A673 (cell line): Measurements from ENCODE around the gene PADI6. TPM values are rescaled to one million over a fixed set of nuclear protein-coding genes. Genes with fewer than 3 reads are reported as not detected.

ENCODE experiments used
- BruUV-seq: library from RNA; stranded (reverse); fragments of 400-500 nt; replicated peaks from 2 replicates; lab custom pipeline; 2021; lab: Mats Ljungman, UMichigan
- CTCF ChIA-PET: fragments of 300-600 bp; sonication (Branson Sonifier 250); formaldehyde crosslinking; loops from one replicate; lab custom pipeline; 2022; ENCODE audit warnings: antibody characterized with exemption; lab: Charles Lee
- POLR2A ChIA-PET: fragments of 300-600 bp; sonication (Branson Sonifier 250); formaldehyde crosslinking; loops from one replicate; lab custom pipeline; 2022; ENCODE audit warnings: antibody characterized with exemption; ENCODE audit not compliant: low non-redundant PET; lab: Charles Lee
- DNase-seq: peaks from one replicate; pipeline ENCODE4 v3.0.0-alpha.2; 2015; ENCODE audit warnings: low spot score
- H3K27ac ChIP-seq: fragments of 200-600 bp; sonication (generic); 2 replicates; pipeline ENCODE4 v1.5.1; 2016; ENCODE audit warnings: mixed run types, low read depth, mild to moderate bottlenecking, mixed read lengths, antibody characterized with exemption, low read length; ENCODE audit not compliant: poor library complexity, severe bottlenecking
- H3K27me3 ChIP-seq: fragments of 200-600 bp; sonication (generic); replicated peaks from 2 replicates; pipeline ENCODE4 v1.6.1; 2017; ENCODE audit warnings: mixed run types, low read depth, mild to moderate bottlenecking, mixed read lengths, antibody characterized with exemption, low read length; ENCODE audit not compliant: insufficient read depth, poor library complexity
- H3K36me3 ChIP-seq: fragments of 200-600 bp; sonication (generic); 2 replicates; pipeline ENCODE4 v1.6.1; 2016; ENCODE audit warnings: mixed run types, mild to moderate bottlenecking, mixed read lengths, antibody characterized with exemption, low read length; ENCODE audit not compliant: insufficient read depth, poor library complexity, severe bottlenecking
- H3K4me1 ChIP-seq: fragments of 200-600 bp; sonication (generic); 2 replicates; pipeline ENCODE4 v1.6.1; 2017; ENCODE audit warnings: mixed run types, mild to moderate bottlenecking, mixed read lengths, antibody characterized with exemption, low read length; ENCODE audit not compliant: insufficient read depth, poor library complexity, severe bottlenecking
- H3K4me3 ChIP-seq: fragments of 200-600 bp; sonication (generic); 2 replicates; pipeline ENCODE4 v1.5.1; 2016; ENCODE audit warnings: low read depth, mixed run types, mild to moderate bottlenecking, mixed read lengths, low read length; ENCODE audit not compliant: poor library complexity, severe bottlenecking
- H3K9me3 ChIP-seq: fragments of 200-600 bp; sonication (generic); 2 replicates; pipeline ENCODE4 v1.6.1; 2016; ENCODE audit warnings: mixed run types, low read depth, mild to moderate bottlenecking, mixed read lengths, antibody characterized with exemption, low read length; ENCODE audit not compliant: poor library complexity, severe bottlenecking
- EZH2 ChIP-seq: fragments of 200-600 bp; sonication (generic); IDR thresholded peaks from 2 replicates; pipeline ENCODE4 v1.6.1; 2017; ENCODE audit warnings: borderline replicate concordance, low read depth, mild to moderate bottlenecking, mixed read lengths, antibody characterized with exemption, low read length; ENCODE audit not compliant: poor library complexity, severe bottlenecking
- intact Hi-C: fragments of 100-400 bp; cut with micrococcal nuclease; formaldehyde crosslinking; loops from one replicate; pipeline ENCODE4 v1.10.0; 2022; ENCODE audit not compliant: unreplicated experiment
- total RNA-seq: library from RNA; stranded (reverse); gene quantifications from 2 replicates; pipeline ENCODE4 v1.2.3, GENCODE V29; 2021
- TF ChIP-seq, protein P1 (sequence below): fragments of 300-800, 200-600 bp; sonication (generic); conservative IDR thresholded peaks from 2 replicates; pipeline ENCODE4 v1.5.1; 2017; ENCODE audit warnings: low read depth, mild to moderate bottlenecking, antibody characterized with exemption, low read length, moderate library complexity, mixed read lengths

Gene PADI6
- total RNA-seq, 1 experiment from 2014 or later, result not detected

GRCh38 chr1:17350928-17351446, 21.0 kb upstream of the PADI6 start:
- Histone ChIP-seq H3K27ac (no peak overlapping the region), H3K27me3 (no peaks in the 10 kb centered on the region), H3K4me1 (no peaks in the 10 kb centered on the region), H3K36me3 (no peaks in the 10 kb centered on the region), H3K4me3 (no peak overlapping the region), H3K9me3 (no peaks in the 10 kb centered on the region)
- DNase-seq, result no peak
- ChIA-PET CTCF (no interaction called here), POLR2A (no interaction called here)
- no peak for TF ChIP-seq EZH2
- TF ChIP-seq, protein P1, sequence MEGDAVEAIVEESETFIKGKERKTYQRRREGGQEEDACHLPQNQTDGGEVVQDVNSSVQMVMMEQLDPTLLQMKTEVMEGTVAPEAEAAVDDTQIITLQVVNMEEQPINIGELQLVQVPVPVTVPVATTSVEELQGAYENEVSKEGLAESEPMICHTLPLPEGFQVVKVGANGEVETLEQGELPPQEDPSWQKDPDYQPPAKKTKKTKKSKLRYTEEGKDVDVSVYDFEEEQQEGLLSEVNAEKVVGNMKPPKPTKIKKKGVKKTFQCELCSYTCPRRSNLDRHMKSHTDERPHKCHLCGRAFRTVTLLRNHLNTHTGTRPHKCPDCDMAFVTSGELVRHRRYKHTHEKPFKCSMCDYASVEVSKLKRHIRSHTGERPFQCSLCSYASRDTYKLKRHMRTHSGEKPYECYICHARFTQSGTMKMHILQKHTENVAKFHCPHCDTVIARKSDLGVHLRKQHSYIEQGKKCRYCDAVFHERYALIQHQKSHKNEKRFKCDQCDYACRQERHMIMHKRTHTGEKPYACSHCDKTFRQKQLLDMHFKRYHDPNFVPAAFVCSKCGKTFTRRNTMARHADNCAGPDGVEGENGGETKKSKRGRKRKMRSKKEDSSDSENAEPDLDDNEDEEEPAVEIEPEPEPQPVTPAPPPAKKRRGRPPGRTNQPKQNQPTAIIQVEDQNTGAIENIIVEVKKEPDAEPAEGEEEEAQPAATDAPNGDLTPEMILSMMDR, result no peak
- intact Hi-C loops, result no loop called here
- BruUV-seq, result no TSS peak

DNA sequence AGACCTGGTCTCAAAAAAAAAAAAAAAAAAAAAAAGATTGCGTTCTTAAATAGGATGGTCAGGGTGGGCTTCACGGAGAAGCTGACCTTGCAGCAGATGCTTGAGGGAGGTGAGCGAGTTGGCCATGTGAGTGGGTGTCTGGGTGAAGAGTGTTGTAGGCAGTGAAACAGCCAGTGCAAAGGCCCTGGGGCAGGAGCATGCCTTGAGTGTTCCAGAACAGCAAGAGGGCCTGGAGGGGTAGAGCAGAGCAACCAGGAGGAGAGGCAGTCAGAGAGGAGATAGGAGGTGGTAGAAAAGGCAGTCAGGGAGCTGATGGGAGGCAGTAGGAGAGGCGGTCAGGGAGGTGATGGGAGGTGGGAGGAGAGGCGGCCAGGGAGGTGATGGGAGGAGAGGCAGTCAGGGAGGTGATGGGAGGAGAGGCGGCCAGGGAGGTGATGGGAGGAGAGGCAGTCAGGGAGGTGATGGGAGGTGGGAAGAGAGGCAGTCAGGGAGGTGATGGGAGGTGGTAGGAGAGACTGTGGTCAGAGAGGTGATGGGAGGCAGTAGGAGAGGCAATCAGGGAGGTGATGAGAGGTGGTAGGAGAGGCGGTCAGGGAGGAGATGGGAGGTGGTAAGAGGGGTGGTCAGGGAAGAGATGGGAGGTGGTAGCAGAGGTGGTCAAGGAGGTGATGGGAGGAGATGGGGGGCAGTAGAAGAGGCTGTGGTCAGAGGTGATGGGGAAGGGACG, 20.2 kb upstream of the PADI6 start:
- no peaks in the 10 kb centered on the region for H3K36me3 ChIP-seq
- ChIA-PET CTCF (no interaction called here), POLR2A (no interaction called here)
- no peaks in the 10 kb centered on the region for H3K4me1 ChIP-seq
- H3K27me3 ChIP-seq, result no peaks in the 10 kb centered on the region
- no TSS peak for BruUV-seq
- no peak overlapping the region for H3K4me3 ChIP-seq
- intact Hi-C loops, result no loop called here
- H3K9me3 ChIP-seq, result no peaks in the 10 kb centered on the region
- no peak for TF ChIP-seq EZH2
- TF ChIP-seq, protein P1, result no peak
- H3K27ac ChIP-seq, result no peak overlapping the region
- DNase-seq, result no peak

DNA sequence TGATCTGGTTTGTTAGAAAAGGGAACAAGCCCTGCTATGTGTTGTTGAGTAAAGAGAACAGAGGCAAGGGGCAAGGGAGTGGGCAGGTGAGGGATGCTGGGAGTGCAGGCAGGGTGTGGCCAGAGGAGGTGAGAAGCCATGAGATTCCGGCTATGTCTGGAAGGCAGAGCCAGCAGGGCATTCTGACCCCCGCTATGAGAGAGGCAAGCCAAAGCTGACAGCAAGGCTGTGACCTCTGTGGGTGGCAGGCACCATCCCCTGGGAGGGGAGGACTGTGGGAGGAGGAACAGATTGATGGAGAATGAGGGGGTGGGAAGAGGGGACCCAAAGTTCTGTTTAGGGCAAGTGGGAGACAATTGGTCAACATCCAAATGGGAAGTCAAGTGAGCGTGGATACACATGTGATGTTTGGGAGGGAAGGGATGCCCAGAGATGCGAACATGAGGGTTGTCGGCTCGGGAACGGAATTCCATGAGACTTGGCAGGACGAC, 19.5 kb upstream of the PADI6 start:
- BruUV-seq, result no TSS peak

More for the DNA sequence above, 19.5 kb upstream of the PADI6 start:
- CTCF ChIA-PET, result no interaction called here
- no peak overlapping the region for H3K4me3 ChIP-seq
- TF ChIP-seq, protein P1, result no peak
- no peak for TF ChIP-seq EZH2
- POLR2A ChIA-PET, result no interaction called here
- intact Hi-C loops, result no loop called here
- H3K36me3 ChIP-seq, result no peaks in the 10 kb centered on the region
- H3K9me3 ChIP-seq, result no peaks in the 10 kb centered on the region
- H3K4me1 ChIP-seq, result no peaks in the 10 kb centered on the region
- no peak for DNase-seq
- H3K27me3 ChIP-seq, result no peaks in the 10 kb centered on the region
- H3K27ac ChIP-seq, result no peak overlapping the region
